Esophagus muscularis mucosa (tissue), 3 donors: ENCODE results near the gene GNA12.

Experiments used
- CTCF ChIP-seq, 3 experiments: fragments of 200-600 bp in 2 of 3; fragments of 450-650 bp in 1 of 3; sonication (generic) in 2 of 3; IDR thresholded peaks; one replicate each; pipeline ENCODE4 v1.5.1; 2017 to 2019; ENCODE audit warnings: antibody characterized with exemption in 3 of 3, mild to moderate bottlenecking in 2 of 3, moderate library complexity in 1 of 3
- POLR2AphosphoS5 ChIP-seq, 2 donors: sonication (generic); formaldehyde crosslinking; IDR thresholded peaks; one replicate each; pipeline ENCODE4 v1.6.1; 2017; ENCODE audit warnings: antibody characterized with exemption in 2 of 2

- TF ChIP-seq CTCF (IDR thresholded peaks at IDR 0.05) (no peak), POLR2AphosphoS5 (IDR thresholded peaks at IDR 0.05) (no peak)
Observed at GRCh38 chr7:2853147-2853546, 9.0 kb upstream of the GNA12 start.
